HK-2 (cell line): ENCODE measurements around the gene PGLYRP1.

Experiments used
- DNase-seq: peaks from one replicate; pipeline ENCODE4 v3.0.0-alpha.2; 2018; ENCODE audit not compliant: unreplicated experiment

The PGLYRP1 gene

DNA sequence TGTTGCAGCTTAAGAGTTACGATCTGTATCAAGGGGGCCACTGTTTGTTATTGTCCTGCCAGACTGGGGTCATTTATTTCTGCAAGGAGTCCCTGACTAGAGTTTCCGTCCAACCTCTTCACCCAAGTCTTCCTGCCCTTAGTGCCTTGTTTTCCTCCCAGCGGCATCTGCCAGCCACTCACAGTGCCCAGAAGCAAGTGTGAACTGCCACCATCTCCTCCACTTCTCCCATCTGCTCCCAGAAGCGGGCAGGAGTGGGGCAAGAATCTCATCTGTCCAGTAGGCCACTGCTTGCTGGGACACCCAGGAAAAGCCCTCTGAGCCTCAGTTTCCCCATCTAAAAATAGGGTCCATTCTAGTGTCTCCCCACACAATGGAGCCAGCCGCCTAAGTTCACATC, 53.2 kb downstream of the PGLYRP1 start:
- DNase-seq, result no peak
